Panc1 (cell line): ENCODE results near the gene ZBTB25. TPM values are rescaled to one million over a fixed set of nuclear protein-coding genes. Genes with fewer than 3 reads are reported as not detected.

Experiments
- ATAC-seq: fragments of 200-7000 bp; cut with Tn5 transposase; 2 replicates; pipeline ENCODE4 v1.9.1; 2020; ENCODE audit warnings: mild to moderate bottlenecking, moderate library complexity
- BruUV-seq: library from RNA; stranded (reverse); fragments of 400-500 nt; replicated peaks from 2 replicates; lab custom pipeline; 2021; lab: Mats Ljungman, UMichigan
- CTCF ChIA-PET: fragments of 300-600 bp; sonication (Branson Sonifier 250); formaldehyde crosslinking; loops from one replicate; lab custom pipeline; 2022; ENCODE audit warnings: antibody characterized with exemption; lab: Charles Lee
- POLR2A ChIA-PET: fragments of 300-600 bp; sonication (Branson Sonifier 250); formaldehyde crosslinking; loops from one replicate; lab custom pipeline; 2022; ENCODE audit warnings: antibody characterized with exemption; lab: Charles Lee
- DNase-seq: peaks from one replicate; pipeline ENCODE4 v3.0.0-alpha.2; 2010; ENCODE audit warnings: low read depth, low spot score
- H3K27ac ChIP-seq: 2 replicates; pipeline ENCODE4 v1.5.1; 2011; ENCODE audit warnings: mild to moderate bottlenecking, low read length, inconsistent platforms
- H3K27me3 ChIP-seq: fragments of 200-500 bp; sonication (Bioruptor generic); 2 replicates; pipeline ENCODE4 v1.6.0; 2014; ENCODE audit warnings: low read length, inconsistent platforms; ENCODE audit not compliant: control insufficient read depth, insufficient read depth
- H3K36me3 ChIP-seq: fragments of 200-500 bp; sonication (Bioruptor generic); 2 replicates; pipeline ENCODE4 v1.5.1; 2014; ENCODE audit warnings: inconsistent platforms, mild to moderate bottlenecking, low read length, moderate library complexity; ENCODE audit not compliant: control insufficient read depth, insufficient read depth
- H3K4me1 ChIP-seq: 2 replicates; pipeline ENCODE4 v1.5.1; 2011; ENCODE audit warnings: inconsistent platforms, mild to moderate bottlenecking, low read length, moderate library complexity; ENCODE audit not compliant: control insufficient read depth, insufficient read depth
- H3K4me3 ChIP-seq, 2 experiments: 2 replicates each; pipeline ENCODE4 v1.5.1; 2011 to 2012; ENCODE audit warnings: low read depth in 2 of 2, low read length in 2 of 2, mild to moderate bottlenecking in 2 of 2, inconsistent platforms in 1 of 2, moderate library complexity in 1 of 2
- H3K9me3 ChIP-seq: fragments of 200-500 bp; sonication (Bioruptor generic); 2 replicates; pipeline ENCODE4 v1.5.1; 2014; ENCODE audit warnings: low read depth, mild to moderate bottlenecking, inconsistent platforms, low read length, moderate library complexity; ENCODE audit not compliant: control insufficient read depth, insufficient read depth
- POLR2AphosphoS5 ChIP-seq: IDR thresholded peaks from 2 replicates; pipeline ENCODE4 v1.6.1; 2012; ENCODE audit warnings: mild to moderate bottlenecking, low read depth, low read length, moderate library complexity
- SIN3A ChIP-seq: IDR thresholded peaks from 2 replicates; pipeline ENCODE4 v1.6.1; 2012; ENCODE audit warnings: low read depth, mild to moderate bottlenecking, low read length, moderate library complexity, borderline replicate concordance; ENCODE audit not compliant: insufficient read depth
- TCF7L2 ChIP-seq: IDR thresholded peaks from 2 replicates; pipeline ENCODE4 v1.6.1; 2011; ENCODE audit warnings: mild to moderate bottlenecking, low read depth, low read length, inconsistent platforms
- in situ Hi-C: cut with HindIII; loops from 2 replicates; pipeline ENCODE4 v1.10.0; 2016; ENCODE audit warnings: low sequenced_read_pairs, low pct_unique_long_range_greater_than_20kb
- intact Hi-C: fragments of 100-400 bp; cut with micrococcal nuclease; formaldehyde crosslinking; loops from one replicate; pipeline ENCODE4 v1.10.0; 2022; ENCODE audit not compliant: unreplicated experiment
- total RNA-seq: library from RNA; stranded (reverse); gene quantifications from one replicate; pipeline ENCODE4 v1.2.1, GENCODE V29; 2021; ENCODE audit not compliant: unreplicated experiment
- TF ChIP-seq, protein P1 (sequence below): fragments of 450-650 bp; IDR thresholded peaks from 2 replicates; pipeline ENCODE4 v1.5.1; 2017; ENCODE audit warnings: mild to moderate bottlenecking
- TF ChIP-seq, protein P2 (sequence below), 2 experiments: IDR thresholded peaks; 2 replicates each; pipeline ENCODE4 v1.6.1; 2011 to 2012; ENCODE audit warnings: low read depth in 2 of 2, control low read depth in 1 of 2, low read length in 1 of 2, mild to moderate bottlenecking in 1 of 2, moderate library complexity in 1 of 2; ENCODE audit not compliant: insufficient read depth in 1 of 2

Gene ZBTB25
- total RNA-seq, 1 experiment from 2014 or later, result 9.0 TPM

DNA sequence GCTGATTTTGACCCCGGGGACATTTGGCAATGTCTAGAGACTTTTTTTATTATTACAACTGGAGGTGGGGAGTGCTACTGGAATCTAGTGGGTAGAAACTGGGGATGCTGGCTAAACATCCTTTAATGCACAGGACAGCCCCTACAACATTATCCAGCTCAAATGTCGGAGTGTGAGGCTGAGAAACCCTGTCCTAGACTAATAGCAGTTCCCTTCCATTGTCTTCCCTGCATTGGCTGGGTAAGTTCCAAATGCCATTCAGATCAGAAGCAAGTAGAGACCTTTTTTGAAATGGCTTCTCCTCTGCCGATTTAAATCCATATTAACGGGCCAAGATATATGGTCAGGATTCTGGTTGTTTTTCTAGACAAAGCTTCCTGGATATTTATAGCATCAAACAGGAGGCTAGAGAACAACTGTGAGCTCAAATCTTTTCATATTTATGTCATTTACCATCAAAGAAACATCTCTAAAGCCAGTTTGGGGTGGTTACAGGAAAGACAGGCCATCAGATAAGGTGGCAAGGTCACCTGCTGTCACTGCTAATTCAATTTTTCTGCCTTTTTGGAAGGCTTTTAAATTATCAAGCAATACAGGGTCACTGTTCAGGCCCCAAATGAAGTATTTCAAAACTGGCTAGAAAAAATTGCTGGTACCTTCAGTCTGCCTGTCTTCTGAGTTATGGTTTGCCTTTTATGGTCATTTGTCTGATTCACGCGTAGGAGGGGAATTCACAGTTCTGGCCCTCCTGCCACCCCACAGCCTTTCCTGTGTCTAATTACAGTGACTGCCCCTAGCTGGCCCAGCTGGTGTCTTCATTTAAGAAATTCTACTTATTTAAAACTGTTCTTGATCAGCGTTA, 58.4 kb downstream of the ZBTB25 start:
- TF ChIP-seq POLR2AphosphoS5, result no peak
- no peak for TF ChIP-seq SIN3A
- TF ChIP-seq TCF7L2, result no peak
- TF ChIP-seq, protein P1, sequence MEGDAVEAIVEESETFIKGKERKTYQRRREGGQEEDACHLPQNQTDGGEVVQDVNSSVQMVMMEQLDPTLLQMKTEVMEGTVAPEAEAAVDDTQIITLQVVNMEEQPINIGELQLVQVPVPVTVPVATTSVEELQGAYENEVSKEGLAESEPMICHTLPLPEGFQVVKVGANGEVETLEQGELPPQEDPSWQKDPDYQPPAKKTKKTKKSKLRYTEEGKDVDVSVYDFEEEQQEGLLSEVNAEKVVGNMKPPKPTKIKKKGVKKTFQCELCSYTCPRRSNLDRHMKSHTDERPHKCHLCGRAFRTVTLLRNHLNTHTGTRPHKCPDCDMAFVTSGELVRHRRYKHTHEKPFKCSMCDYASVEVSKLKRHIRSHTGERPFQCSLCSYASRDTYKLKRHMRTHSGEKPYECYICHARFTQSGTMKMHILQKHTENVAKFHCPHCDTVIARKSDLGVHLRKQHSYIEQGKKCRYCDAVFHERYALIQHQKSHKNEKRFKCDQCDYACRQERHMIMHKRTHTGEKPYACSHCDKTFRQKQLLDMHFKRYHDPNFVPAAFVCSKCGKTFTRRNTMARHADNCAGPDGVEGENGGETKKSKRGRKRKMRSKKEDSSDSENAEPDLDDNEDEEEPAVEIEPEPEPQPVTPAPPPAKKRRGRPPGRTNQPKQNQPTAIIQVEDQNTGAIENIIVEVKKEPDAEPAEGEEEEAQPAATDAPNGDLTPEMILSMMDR, result no peak
- TF ChIP-seq, protein P2, sequence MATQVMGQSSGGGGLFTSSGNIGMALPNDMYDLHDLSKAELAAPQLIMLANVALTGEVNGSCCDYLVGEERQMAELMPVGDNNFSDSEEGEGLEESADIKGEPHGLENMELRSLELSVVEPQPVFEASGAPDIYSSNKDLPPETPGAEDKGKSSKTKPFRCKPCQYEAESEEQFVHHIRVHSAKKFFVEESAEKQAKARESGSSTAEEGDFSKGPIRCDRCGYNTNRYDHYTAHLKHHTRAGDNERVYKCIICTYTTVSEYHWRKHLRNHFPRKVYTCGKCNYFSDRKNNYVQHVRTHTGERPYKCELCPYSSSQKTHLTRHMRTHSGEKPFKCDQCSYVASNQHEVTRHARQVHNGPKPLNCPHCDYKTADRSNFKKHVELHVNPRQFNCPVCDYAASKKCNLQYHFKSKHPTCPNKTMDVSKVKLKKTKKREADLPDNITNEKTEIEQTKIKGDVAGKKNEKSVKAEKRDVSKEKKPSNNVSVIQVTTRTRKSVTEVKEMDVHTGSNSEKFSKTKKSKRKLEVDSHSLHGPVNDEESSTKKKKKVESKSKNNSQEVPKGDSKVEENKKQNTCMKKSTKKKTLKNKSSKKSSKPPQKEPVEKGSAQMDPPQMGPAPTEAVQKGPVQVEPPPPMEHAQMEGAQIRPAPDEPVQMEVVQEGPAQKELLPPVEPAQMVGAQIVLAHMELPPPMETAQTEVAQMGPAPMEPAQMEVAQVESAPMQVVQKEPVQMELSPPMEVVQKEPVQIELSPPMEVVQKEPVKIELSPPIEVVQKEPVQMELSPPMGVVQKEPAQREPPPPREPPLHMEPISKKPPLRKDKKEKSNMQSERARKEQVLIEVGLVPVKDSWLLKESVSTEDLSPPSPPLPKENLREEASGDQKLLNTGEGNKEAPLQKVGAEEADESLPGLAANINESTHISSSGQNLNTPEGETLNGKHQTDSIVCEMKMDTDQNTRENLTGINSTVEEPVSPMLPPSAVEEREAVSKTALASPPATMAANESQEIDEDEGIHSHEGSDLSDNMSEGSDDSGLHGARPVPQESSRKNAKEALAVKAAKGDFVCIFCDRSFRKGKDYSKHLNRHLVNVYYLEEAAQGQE (IDR thresholded peaks at IDR 0.05; ENCODE audit: insufficient read depth in 1 of 2, low read depth in 2 of 2, low read length in 1 of 2), result no peak
- no peak overlapping the region for H3K27ac ChIP-seq
- no peak for DNase-seq
- H3K9me3 ChIP-seq, result no peaks in the 10 kb centered on the region
- no peaks in the 10 kb centered on the region for H3K4me1 ChIP-seq
- in situ Hi-C loops (no loop called here), intact Hi-C loops (no loop called here)
- H3K27me3 ChIP-seq, result no peaks in the 10 kb centered on the region
- POLR2A ChIA-PET, result no interaction called here
- no peak for ATAC-seq
- no peak overlapping the region for H3K4me3 ChIP-seq
- CTCF ChIA-PET, result no interaction called here
- no TSS peak for BruUV-seq
- peaks cover 18% of the 10 kb centered on the region; the same call in 1 of the 2 replicates for H3K36me3 ChIP-seq

DNA sequence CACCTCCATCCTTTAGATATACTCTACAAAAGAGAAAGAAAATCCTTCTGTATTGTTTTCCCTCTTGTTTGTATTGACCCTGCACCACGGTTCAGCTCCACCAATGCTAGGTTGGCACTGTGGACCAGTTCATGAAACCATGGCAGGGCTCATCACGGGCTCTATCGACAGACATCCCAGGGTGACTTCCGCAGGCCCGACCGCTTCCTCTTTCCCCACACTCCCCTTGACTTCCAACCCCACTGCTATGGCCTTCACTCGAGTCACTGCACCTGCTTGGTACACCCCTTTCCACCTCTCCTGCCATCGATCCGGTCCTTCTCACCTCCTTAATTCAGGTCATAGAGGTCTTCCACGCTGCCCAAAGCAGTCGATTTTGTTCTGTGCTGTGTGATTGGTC, 59.5 kb downstream of the ZBTB25 start:
- BruUV-seq, result no TSS peak
- H3K27ac ChIP-seq, result no peak overlapping the region
- no peaks in the 10 kb centered on the region for H3K4me1 ChIP-seq
- no peak for TF ChIP-seq SIN3A
- TF ChIP-seq, protein P1, result no peak
- TF ChIP-seq, protein P2 (IDR thresholded peaks at IDR 0.05; ENCODE audit: insufficient read depth in 1 of 2, low read depth in 2 of 2, low read length in 1 of 2), result no peak
- in situ Hi-C loops (no loop called here), intact Hi-C loops (no loop called here)
- ChIA-PET CTCF (no interaction called here), POLR2A (no interaction called here)
- no peak overlapping the region for H3K4me3 ChIP-seq
- H3K9me3 ChIP-seq, result no peaks in the 10 kb centered on the region
- no peaks in the 10 kb centered on the region for H3K27me3 ChIP-seq
- peaks cover 19% of the 10 kb centered on the region; the same call in 1 of the 2 replicates for H3K36me3 ChIP-seq
- DNase-seq (no peak), ATAC-seq (no peak)
